Thyroid gland (tissue), 4 donors: ENCODE measurements around the gene AKAP12.

Source experiments
- POLR2A ChIP-seq, 2 donors: fragments of 450-650 bp; IDR thresholded peaks; one replicate each; pipeline ENCODE4 v1.6.1; 2017; ENCODE audit warnings: antibody characterized with exemption in 2 of 2, mild to moderate bottlenecking in 2 of 2, moderate library complexity in 1 of 2
- TF ChIP-seq, protein P1 (sequence below), 6 experiments: fragments of 200-600 bp in 3 of 6; fragments of 450-650 bp in 3 of 6; sonication (generic) in 3 of 6; IDR thresholded peaks; one replicate each; pipeline ENCODE4 v1.5.1; 2016 to 2019; ENCODE audit warnings: antibody characterized with exemption in 6 of 6, mild to moderate bottlenecking in 2 of 6, inconsistent platforms in 1 of 6, moderate library complexity in 1 of 6

DNA sequence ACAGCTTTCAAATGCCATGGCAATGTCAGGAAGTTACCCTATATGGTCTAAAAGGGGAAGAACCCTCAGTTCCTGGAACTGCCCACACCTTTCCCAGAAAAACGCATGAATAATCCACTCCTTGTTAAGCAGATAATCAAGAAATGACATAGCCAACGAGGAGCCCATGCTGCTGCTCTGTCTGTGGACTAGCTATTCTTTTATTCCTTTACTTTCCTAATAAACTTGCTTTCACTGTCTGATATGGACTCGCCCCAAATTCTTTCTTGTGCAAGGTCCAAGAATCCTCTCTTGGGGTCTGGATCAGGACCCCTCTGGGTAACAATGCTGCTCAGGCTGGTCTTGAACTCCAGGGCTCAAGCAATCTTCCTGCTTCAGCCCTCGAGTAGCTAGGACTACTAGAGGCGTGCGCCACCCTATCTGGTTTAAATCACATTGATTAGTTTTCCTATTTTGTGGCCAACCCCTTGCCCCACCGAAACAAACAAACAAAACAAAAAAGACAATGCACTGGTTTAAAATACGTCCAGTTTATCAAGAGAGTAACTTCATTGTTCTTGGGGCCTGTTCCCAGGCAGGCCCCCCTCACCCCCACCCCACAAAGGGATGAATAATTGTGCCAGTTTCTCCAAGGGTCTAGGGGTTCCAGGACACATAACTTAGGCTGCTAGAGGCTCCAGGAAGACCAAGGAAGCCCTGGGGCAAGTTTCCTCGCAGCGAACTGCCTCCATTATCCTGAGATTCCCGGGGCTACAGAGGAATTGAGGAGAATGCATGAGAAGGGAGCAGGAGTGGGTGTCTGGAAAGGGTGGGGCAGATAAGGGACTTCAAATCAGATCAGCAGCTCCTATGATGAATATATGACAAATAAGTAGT lies 10.1 kb upstream of the AKAP12 start:
- TF ChIP-seq, protein P1, sequence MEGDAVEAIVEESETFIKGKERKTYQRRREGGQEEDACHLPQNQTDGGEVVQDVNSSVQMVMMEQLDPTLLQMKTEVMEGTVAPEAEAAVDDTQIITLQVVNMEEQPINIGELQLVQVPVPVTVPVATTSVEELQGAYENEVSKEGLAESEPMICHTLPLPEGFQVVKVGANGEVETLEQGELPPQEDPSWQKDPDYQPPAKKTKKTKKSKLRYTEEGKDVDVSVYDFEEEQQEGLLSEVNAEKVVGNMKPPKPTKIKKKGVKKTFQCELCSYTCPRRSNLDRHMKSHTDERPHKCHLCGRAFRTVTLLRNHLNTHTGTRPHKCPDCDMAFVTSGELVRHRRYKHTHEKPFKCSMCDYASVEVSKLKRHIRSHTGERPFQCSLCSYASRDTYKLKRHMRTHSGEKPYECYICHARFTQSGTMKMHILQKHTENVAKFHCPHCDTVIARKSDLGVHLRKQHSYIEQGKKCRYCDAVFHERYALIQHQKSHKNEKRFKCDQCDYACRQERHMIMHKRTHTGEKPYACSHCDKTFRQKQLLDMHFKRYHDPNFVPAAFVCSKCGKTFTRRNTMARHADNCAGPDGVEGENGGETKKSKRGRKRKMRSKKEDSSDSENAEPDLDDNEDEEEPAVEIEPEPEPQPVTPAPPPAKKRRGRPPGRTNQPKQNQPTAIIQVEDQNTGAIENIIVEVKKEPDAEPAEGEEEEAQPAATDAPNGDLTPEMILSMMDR (IDR thresholded peaks at IDR 0.05): no peak
- TF ChIP-seq POLR2A (IDR thresholded peaks at IDR 0.05): no peak
